ENCODE data around the gene PRPF19.

PRPF19 gene

DNA sequence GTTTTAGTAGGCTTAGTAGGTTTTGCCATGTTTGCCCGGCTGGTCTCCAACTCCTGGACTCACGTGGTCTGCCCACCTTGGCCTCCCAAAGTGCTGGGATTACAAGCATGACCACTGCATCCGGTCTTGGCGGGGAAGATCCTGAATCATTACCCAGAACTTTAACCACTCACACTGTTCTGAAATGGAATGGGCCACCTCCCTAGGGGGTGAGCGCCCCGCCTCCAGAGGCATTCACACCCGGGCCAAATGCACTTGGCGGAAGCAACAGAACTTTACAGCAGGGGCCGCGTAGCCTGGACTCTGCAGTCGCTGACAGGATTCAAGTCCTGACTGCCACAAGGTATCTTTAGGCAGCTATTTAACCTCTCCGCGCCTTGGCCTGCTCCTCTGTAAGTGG, 59.1 kb downstream of the PRPF19 start:
- DNase-seq (ENCODE audit: insufficient read length, low spot score) (no peak), FAIRE-seq (no peak)

DNA sequence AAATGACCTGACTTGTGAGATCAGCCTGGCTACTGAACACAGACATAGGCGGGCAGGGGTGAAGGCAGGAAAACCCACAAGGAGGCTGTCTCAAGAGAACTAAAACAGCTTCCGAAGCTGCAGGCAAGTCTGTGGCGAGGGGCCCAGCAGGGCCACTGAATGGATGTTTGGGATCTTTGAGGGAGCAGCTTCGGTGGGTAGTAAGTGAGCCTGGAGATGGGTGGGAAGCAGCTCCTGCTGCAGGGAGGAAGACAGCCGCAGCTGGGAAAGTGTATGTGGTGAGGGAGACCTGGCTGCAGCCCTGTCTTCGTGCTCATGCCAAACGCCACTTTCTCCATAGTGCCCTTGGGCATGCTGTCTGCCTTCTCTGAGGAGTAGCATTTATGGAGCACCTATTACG, 61.0 kb downstream of the PRPF19 start:
- FAIRE-seq = no peak
- no peak for DNase-seq (ENCODE audit: insufficient read length, low spot score)

DNA sequence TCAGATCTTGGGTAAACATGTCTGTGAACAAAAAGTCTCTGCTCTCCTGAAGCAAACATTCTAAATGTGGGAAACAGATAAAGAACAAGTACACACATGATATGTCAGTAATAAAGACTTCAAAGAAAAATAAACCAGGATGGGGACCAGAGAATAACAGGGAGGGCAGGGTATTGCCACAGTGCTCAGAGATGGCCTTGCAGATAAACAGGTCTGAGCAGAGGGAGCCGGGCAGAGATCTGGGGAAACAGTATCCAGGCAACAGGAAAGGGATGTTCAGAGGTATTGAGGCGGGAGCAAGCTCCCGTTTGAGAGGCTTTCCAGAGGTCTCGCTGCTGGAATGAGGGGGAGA, 61.5 kb downstream of the PRPF19 start:
- FAIRE-seq (no peak), DNase-seq (ENCODE audit: insufficient read length, low spot score) (no peak)

DNA sequence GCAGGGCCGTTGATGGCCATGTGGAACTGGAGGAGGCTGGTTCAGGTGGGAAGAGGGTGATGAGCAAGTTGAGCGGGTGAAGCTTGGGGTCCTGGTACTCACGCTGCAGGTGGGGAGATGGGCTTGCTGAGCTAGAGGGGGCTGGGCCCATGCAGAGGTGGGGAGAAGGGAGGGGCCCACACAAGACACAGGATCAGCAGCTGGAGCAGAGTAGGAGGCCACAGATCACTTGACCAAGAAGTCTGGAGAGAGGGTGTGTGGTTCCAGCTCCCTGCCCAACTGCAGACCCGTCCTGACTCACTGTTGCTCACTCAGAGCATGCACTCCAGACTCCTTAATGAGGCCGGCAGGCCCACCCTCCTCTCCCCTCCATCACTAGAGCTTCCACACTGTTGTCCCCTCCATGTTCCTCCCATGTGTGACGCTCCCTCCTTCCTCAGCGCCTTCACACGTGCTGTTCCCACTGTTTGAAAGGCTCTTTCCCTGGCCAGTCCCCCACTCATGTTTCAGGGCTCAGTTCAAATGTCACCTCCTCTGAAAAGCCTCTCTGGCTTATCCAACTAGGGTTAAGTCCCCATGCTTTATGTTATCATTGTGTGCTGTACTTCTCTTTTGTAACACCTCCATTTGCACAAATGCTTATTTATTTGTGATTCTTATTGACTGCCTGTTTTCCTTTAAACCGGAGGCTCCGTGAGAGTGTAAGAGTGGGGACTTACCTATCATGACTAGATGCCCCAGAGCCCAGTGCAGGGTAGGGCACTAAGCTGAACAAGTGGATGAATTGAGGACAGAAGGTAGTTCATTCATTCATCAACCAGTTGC, 62.1 kb downstream of the PRPF19 start:
- FAIRE-seq (no peak), DNase-seq (ENCODE audit: insufficient read length, low spot score) (no peak)

DNA sequence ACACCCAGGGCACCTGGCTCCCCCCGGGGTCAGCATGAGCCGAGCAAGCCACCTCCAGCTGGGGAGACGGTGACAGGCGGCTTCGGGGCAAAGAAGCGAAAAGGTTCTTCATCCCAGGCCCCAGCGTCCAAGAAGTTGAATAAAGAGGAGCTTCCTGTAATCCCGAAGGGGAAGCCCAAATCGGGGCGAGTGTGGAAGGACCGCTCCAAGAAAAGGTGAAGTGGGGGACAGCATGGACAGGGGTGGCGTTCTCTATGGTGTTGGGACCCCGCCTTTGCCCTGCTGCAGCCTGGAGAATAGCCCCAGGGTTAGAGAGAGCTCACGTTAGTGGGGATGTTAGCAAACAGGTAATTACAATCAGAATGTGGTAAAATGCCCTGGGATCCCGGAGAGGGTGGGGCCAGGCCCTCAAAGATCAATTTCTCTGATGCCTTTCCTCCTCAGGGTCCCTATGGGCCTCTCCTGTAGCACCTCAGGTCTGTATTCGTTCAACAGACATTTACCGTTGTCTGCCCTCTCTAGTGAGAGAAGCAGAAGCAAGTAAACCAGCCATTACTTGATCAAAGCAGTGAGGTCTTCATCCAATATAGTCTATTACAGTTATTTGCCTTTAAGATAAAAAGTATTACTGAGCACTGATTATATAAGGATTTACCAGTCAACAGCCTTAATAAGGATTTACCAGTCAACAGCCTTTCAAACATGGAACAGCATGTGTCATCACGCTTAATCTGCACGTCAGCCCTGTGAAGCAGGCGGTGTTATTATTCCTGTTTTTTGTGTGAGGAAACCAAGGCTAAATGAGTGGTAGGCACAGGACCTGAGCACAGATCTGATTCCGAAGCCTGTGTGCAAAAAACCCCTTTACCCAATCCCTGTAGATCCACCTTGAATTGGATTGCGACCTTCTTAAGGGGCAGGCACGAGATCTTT, 63.5 kb downstream of the PRPF19 start:
- DNase-seq (ENCODE audit: insufficient read length, low spot score) (no peak), FAIRE-seq (no peak)

DNA sequence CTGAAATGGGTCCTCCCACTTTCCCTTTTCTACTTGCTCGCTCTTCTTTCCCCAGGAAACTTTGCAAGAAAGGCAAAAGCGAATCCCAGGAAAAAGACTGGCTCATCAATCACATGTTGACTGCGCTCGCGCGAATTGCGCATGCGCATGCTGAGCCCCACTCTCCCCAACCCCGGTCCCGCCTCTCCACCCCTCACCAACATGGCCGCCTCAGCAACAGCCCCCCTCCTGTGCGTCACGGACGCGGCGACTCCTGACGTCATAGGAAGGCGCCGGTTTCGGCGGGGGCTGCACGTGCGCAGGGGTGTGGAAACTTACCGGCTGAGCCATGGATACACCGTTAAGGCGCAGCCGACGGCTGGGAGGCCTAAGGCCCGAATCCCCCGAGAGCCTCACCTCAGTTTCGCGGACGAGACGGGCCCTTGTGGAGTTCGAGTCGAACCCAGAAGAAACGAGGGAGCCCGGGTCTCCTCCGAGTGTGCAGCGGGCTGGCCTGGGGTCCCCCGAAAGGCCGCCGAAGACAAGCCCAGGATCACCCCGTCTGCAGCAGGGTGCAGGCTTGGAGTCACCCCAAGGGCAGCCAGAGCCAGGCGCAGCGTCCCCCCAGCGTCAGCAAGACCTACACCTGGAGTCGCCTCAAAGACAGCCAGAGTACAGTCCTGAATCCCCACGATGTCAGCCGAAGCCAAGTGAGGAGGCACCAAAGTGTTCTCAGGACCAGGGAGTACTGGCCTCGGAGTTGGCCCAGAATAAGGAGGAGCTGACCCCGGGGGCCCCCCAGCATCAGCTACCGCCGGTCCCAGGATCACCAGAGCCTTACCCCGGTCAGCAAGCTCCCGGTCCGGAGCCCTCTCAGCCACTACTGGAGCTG, 64.4 kb downstream of the PRPF19 start, which contains the start of gene CCDC86:
Gene CCDC86 (plus strand): TSS at position 317 of the 871 bp plus-strand sequence. CDS start 12 bp downstream, at position 329.
- FAIRE-seq (peak; percentile 95), DNase-seq (ENCODE audit: insufficient read length, low spot score) (peak; percentile 97)
